Measurements from ENCODE around the gene DDR2. TPM values are rescaled to one million over a fixed set of nuclear protein-coding genes. Genes with fewer than 3 reads are reported as not detected.
"Not testable (repeated sequence)": the region's sequence is repeated elsewhere in the genome, so short reads cannot be mapped to it uniquely, and the experiment has no call there.

DDR2 gene
- under 1 TPM; 0.19 to 0.38 TPM for total RNA-seq

DNA sequence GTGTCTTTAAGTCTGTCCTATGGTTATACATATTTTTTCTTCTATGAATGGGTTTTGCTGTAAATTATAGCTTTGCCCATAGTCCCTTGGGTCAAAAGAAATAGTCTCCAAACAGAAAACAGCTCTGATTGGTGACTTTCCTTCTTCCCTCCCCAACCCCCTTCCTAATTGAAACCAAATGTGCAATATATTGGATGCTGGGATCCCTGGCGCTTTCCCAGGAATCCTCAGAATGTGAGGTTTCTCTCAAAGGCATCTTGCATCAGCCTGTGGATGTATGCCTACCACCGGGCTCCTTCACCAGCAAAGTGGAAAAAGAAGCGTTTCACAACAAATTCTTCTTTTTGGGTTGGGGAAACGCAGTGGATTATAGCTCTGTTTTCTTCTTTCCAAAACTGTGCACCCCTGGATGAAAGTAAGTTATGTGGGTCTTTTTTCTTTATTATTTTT, at the start of gene DDR2:
TSS of gene DDR2 (plus strand) at position 248 of the 450 bp plus-strand sequence. CDS start 86,600 bp downstream, outside the sequence.
- H3K4me1 Mint-ChIP-seq: peaks cover 2% of the 10 kb centered on the region
- H3K36me3 Mint-ChIP-seq: no peaks in the 10 kb centered on the region
- H3K4me3 Mint-ChIP-seq: no peak within 1 kb of the TSS
- peaks cover 7% of the 10 kb centered on the region for H3K27me3 Mint-ChIP-seq
- no peaks in the 10 kb centered on the region for H3K9me3 Mint-ChIP-seq
- DNase-seq: no peak
- H3K27ac Mint-ChIP-seq: no peak within 1 kb of the TSS

DNA sequence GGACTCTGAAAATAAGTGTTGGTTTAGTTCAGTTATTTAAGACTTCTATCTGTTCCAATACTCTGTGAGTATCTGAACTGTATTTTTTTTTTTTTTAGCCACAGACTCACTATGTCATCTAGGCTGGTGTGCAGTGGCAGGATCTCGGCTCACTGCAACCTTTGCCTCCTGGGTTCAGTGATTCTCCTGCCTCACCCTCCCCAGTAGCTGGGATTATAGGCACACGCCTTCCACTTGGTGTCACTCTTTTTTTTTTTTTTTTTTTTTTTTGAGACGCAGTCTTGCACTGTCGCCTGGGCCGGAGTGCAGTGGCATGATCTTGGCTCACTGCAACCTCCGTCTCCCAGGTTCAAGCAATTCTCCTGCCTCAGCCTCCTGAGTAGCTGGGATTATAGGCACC, 49.4 kb upstream of the DDR2 start:
- H3K27ac Mint-ChIP-seq, DNase-seq, H3K4me1 Mint-ChIP-seq, H3K27me3 Mint-ChIP-seq, H3K9me3 Mint-ChIP-seq, H3K4me3 Mint-ChIP-seq: not testable (repeated sequence)
- H3K36me3 Mint-ChIP-seq: peaks cover 20% of the 10 kb centered on the region

DNA sequence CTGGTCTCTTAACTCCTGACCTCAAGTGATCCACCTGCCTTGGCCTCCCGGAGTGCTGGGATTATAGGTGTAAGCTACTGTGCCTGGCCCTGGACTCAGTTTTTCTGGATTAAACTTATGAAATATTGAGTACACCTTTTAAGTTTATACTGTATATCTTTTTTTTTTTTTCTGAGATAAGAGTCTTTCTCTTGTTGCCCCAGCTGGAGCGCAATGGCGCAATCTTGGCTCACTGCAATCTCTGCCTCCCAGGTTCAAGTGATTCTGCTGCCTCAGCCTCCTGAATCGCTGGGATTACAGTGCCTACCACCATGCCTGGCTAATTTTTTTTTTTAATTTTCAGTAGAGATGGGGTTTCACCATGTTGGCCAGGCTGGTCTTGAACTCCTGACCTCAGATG, 47.2 kb upstream of the DDR2 start:
- H3K36me3 Mint-ChIP-seq: peaks cover 22% of the 10 kb centered on the region
- H3K4me1 Mint-ChIP-seq, H3K27me3 Mint-ChIP-seq, H3K27ac Mint-ChIP-seq, H3K9me3 Mint-ChIP-seq, DNase-seq, H3K4me3 Mint-ChIP-seq: not testable (repeated sequence)

DNA sequence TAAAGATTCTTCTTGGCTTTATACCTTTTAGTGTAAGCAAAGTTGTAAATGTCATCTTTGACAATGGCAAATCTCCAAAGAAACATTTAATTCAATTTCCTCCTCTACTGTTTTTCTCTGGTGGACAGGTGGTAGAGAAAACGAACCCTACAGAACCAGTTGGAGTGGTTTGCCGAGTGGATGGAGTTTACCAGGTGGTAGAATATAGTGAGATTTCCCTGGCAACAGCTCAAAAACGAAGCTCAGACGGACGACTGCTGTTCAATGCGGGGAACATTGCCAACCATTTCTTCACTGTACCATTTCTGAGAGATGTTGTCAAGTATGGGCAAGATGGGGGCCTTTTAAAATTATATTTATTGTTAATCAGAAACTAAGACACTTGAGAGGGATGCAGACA, 44.9 kb upstream of the DDR2 start:
- Mint-ChIP-seq H3K36me3 (peaks cover 17% of the 10 kb centered on the region), H3K27me3 (no peaks in the 10 kb centered on the region), H3K9me3 (no peaks in the 10 kb centered on the region), H3K4me3 (no peak overlapping the region), H3K4me1 (no peaks in the 10 kb centered on the region), H3K27ac (no peak overlapping the region)
- no peak for DNase-seq

DNA sequence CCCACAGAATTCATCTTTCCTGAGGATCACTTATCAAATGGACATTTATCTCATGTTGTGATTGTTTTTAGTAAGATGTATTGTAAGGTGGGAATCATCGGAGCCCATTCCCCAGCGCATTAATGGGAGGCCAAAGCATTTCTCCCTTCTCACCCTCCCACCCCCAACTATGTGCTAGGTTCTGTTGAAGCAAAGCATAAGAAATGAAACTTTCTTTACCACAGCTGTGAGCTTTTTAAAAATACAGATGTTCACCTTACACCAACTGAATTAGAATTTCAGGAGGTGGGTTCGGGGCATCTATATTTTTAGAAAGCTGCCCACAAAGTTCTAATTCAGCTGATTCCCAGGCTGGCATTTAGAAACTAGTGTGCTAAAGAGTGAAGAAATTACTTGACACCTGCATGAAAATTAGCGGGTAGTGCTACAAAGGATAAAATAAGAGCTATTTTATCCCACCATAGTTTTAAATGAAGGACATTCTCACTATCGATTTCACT, 44.5 kb upstream of the DDR2 start:
- Mint-ChIP-seq H3K9me3 (no peaks in the 10 kb centered on the region), H3K4me3 (no peak overlapping the region), H3K36me3 (peaks cover 22% of the 10 kb centered on the region), H3K27ac (no peak overlapping the region), H3K4me1 (no peaks in the 10 kb centered on the region), H3K27me3 (no peaks in the 10 kb centered on the region)
- no peak for DNase-seq

DNA sequence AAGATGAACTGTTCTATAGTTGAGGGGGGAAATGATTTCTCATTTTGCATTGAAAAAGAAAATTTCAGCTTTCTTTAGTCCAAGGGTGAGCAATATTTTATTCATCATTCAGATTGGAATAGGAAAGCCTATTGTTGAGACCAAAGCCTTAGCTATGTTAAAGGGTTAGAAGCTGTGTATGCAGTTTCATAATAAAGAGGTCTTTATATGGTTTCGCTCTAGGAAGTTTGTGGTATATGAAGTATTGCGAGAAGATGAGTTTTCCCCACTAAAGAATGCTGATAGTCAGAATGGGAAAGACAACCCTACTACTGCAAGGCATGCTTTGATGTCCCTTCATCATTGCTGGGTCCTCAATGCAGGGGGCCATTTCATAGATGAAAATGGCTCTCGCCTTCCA, 42.2 kb upstream of the DDR2 start:
- no peaks in the 10 kb centered on the region for H3K4me1 Mint-ChIP-seq
- no peaks in the 10 kb centered on the region for H3K27me3 Mint-ChIP-seq
- DNase-seq: no peak
- H3K9me3 Mint-ChIP-seq: no peaks in the 10 kb centered on the region
- H3K4me3 Mint-ChIP-seq: no peak overlapping the region
- H3K36me3 Mint-ChIP-seq: peaks cover 28% of the 10 kb centered on the region
- no peak overlapping the region for H3K27ac Mint-ChIP-seq

DNA sequence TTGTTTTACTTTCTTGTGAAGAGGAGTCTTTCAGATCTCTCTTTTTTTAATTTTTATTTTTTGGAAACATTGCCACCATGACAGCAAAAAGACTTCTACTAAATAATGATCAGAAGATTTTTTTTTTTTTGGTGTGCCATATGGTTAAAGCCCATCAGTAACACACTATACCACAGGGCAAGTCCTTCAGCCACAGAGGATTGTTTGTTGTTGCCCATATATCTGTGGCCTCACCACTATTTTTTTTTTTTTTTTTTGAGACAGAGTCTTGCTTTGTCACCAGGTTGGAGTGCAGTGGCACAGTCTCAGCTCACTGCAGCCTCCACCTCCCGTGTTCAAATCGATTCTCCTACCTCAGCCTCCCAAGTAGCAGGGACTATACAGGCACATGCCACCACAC, 41.6 kb upstream of the DDR2 start:
- DNase-seq: no peak
- H3K9me3 Mint-ChIP-seq: no peaks in the 10 kb centered on the region
- no peaks in the 10 kb centered on the region for H3K27me3 Mint-ChIP-seq
- H3K4me3 Mint-ChIP-seq: no peak overlapping the region
- no peaks in the 10 kb centered on the region for H3K4me1 Mint-ChIP-seq
- peaks cover 28% of the 10 kb centered on the region for H3K36me3 Mint-ChIP-seq
- no peak overlapping the region for H3K27ac Mint-ChIP-seq

DNA sequence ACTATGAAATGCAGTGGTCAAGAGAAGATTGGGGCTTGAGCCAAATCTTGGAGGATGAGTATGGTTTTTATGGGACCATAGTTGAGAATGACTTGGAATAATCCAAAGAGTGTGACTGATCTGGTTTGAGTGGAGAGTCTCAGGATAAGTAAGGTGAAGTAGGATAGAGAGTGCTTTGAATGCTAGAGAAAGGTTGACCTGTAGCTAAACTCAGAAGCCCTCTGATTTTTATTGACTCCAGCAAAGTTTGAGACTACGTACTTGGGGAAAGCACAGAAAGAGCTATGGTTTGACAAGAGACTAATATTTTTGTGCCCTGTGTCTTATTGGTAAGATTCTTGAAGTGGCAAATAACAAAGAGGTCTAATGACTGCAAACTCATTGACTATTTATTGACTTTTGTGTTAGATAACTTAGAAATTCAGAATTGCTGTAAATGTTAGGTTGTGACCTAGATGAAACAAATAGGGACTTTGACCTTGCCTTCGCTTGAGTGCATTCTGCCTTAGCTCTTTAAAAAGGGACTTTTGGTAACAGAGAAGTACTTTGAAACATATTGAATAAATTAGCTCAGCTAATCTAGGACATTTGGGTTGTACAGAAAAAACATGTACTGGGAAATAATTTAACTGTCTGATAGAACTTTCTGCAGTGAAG, 35.6 kb upstream of the DDR2 start:
- Mint-ChIP-seq H3K4me3 (no peak overlapping the region), H3K4me1 (no peaks in the 10 kb centered on the region), H3K36me3 (peaks cover 28% of the 10 kb centered on the region), H3K9me3 (no peaks in the 10 kb centered on the region), H3K27me3 (no peaks in the 10 kb centered on the region), H3K27ac (no peak overlapping the region)
- no peak for DNase-seq

DNA sequence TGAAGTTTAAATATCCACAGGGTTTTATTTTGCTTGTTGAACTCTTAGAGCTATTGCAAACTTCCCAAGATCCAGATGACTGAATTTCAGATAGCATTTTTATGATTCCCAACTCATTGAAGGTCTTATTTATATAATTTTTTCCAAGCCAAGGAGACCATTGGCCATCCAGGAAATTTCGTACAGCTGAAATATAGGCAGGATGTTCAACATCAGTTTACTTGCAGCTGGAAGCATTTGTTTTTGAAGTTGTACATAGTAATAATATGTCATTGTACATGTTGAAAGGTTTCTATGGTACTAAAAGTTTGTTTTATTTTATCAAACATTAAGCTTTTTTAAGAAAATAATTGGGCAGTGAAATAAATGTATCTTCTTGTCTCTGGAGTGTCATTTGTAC, 32.8 kb upstream of the DDR2 start:
- Mint-ChIP-seq H3K27ac (no peak overlapping the region), H3K27me3 (no peaks in the 10 kb centered on the region), H3K36me3 (peaks cover 36% of the 10 kb centered on the region)

DNA sequence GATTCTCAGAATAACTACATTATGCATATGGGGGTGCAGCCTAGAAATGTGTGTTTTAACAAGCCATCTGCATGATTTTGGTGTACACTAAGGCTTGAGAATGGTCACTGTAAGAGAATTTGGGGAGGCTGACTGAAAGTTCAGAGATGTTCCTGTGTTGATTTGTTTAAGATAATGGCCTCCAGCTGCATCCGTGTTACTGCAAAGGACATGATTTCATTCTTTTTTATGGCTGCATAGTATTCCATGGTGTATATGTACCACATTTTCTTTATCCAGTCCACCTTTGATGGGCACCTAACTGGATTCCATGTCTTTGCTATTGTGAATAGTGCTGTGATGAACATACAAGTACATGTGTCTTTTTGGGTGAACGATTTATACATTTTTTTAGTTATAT, 29.1 kb upstream of the DDR2 start:
- H3K27ac Mint-ChIP-seq, H3K4me1 Mint-ChIP-seq, H3K27me3 Mint-ChIP-seq, DNase-seq, H3K4me3 Mint-ChIP-seq, H3K9me3 Mint-ChIP-seq: not testable (repeated sequence)
- H3K36me3 Mint-ChIP-seq: peaks cover 35% of the 10 kb centered on the region

More for the DNA sequence above, 32.8 kb upstream of the DDR2 start:
- Mint-ChIP-seq H3K9me3 (no peaks in the 10 kb centered on the region), H3K4me3 (no peak overlapping the region), H3K4me1 (no peaks in the 10 kb centered on the region)
- DNase-seq: no peak

DNA sequence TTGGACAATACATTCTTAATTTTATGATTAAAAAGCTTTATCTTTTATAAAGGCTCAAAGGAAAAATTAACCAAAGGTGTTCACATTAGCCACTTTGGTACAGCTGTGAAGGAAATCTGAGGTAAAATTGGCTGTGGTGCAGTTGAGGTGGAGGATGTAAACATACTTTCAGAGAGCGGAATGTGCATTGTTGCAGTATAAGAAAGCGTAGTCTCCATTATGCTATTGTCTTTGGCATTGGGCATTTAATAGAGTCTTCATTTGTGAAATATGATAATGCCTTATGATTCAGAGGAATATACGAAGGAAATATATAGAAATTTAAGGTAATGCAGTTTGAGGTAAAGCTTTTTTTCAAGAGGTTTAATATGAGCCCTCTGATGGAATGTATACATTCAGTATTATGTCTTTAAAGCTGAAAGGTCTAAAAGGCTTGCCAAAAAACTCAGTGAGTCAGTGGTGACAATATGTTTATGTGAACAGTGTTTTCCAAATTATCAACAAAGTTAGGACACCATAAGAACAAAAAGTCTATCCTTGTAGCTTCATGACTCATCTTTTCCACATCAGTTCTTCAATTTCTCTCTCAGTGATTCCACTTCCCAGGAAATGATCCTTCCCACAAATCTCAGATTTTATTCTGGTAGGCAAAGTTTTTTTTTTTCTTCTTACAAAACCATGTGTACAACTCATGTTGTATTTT, 26.9 kb upstream of the DDR2 start:
- H3K4me3 Mint-ChIP-seq: no peak overlapping the region
- H3K36me3 Mint-ChIP-seq: peaks cover 33% of the 10 kb centered on the region
- no peak overlapping the region for H3K27ac Mint-ChIP-seq
- H3K27me3 Mint-ChIP-seq: no peaks in the 10 kb centered on the region
- H3K4me1 Mint-ChIP-seq: no peaks in the 10 kb centered on the region
- no peaks in the 10 kb centered on the region for H3K9me3 Mint-ChIP-seq
- DNase-seq: no peak

DNA sequence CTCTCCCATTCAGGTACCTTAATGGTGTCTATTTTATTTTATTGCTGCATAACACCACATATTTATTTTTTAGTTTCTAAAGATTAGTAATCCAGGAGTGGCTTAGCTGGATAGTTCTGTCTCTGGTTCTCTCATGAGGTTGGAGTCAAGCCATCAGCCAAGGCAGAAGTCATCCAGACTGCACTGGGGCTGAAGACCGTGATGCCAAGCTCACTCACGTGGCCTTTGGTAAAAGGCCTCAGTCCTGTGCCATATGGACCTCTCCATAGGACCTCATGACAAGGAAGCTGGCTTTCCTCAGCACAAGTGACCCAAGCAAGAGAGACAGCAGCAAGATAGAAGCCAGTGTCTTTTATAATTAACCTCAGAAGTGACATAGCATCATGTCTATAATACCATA, 23.0 kb upstream of the DDR2 start:
- Mint-ChIP-seq H3K27ac (no peak overlapping the region), H3K4me1 (peaks cover 3% of the 10 kb centered on the region), H3K4me3 (no peak overlapping the region), H3K9me3 (no peaks in the 10 kb centered on the region), H3K36me3 (peaks cover 8% of the 10 kb centered on the region), H3K27me3 (no peaks in the 10 kb centered on the region)
- DNase-seq: no peak

DNA sequence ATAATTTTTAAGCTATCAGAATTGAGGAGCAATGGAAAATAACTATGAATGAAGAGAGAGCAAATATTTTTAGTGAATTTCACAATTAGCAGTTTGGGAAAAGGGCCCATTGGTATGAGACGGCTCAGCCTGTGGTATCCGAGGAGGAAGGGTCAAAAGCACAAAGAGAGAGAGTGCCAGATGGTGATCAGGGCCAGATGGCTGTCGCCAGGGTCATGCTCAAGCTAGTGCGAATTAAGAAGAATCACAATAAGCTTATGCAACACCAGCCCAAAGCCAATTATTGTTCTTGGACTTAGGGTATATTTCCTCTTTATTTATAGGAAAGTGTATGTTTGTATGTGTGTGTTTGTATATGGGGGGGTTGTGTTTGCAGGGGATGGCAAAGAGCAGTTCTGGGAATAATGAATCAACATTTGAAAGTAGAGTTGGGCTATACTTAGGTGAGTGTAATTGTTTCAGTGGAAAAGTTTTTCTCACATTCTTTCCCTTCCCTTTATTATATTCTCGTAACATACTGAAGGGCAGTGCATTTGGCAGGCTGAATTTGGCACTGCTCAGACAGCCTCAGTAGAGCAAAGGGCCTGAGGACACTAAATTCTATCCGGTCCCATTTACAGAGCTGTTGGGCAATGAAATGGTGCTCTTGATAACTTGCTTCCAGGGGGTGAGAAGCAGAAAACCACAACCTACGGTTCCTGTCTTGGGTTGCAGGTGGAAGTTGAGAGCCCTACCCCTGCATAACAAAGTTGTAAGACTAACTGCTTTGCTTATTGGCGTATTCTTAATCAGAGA, 19.5 kb upstream of the DDR2 start:
- Mint-ChIP-seq H3K27ac (no peak overlapping the region), H3K27me3 (no peaks in the 10 kb centered on the region), H3K4me3 (no peak overlapping the region), H3K36me3 (peaks cover 20% of the 10 kb centered on the region), H3K4me1 (peaks cover 3% of the 10 kb centered on the region), H3K9me3 (peaks cover 9% of the 10 kb centered on the region)
- DNase-seq: no peak

DNA sequence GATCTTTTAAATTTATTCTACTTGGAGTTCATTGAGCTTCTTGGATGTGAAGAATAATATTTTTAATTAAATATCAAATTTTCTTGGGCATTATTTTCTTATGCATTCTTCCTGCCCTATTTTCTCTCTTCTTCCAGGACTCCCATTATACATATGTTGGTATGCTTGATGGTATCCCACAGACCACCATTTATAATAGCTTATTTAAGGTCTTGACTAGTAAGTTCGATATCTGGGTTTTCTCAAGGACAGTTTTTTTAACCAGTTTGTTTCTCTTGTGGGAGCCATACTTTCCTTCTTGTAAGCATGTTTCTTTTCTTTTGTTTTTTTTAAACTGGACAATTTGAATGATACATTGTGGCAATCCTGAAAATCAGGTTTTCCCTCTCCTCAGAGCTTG, 15.4 kb upstream of the DDR2 start:
- Mint-ChIP-seq H3K27me3 (no peaks in the 10 kb centered on the region), H3K9me3 (peaks cover 10% of the 10 kb centered on the region), H3K4me3 (no peak overlapping the region), H3K4me1 (peaks cover 3% of the 10 kb centered on the region), H3K36me3 (peaks cover 18% of the 10 kb centered on the region), H3K27ac (no peak overlapping the region)
- DNase-seq: no peak

DNA sequence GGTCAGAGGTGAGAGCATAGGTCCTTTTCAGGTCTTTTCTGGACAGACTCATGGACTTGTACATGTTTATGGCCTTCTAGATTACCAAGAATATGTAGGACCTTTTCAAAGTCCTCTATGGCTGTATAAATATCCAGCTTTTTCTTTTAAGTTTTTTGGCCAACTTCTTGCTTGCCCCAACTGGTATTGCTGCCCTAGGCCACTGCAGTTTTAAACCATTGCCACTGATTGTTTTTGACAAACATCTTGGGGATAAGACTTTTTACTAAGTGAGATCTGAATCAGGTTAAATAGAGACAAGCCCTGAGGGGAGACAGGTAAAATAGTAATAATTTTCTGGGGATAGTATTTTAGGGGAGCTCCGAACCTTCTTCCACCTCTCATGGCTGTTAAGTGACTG, 14.8 kb upstream of the DDR2 start:
- H3K36me3 Mint-ChIP-seq: peaks cover 18% of the 10 kb centered on the region
- no peak overlapping the region for H3K4me3 Mint-ChIP-seq
- peaks cover 3% of the 10 kb centered on the region for H3K4me1 Mint-ChIP-seq
- no peak overlapping the region for H3K27ac Mint-ChIP-seq
- H3K9me3 Mint-ChIP-seq: peaks cover 10% of the 10 kb centered on the region
- no peak for DNase-seq
- H3K27me3 Mint-ChIP-seq: no peaks in the 10 kb centered on the region
